HG02938 (cell line): Measurements from ENCODE around the gene ANP32D.
"Not testable (repeated sequence)": the region's sequence is repeated elsewhere in the genome, so short reads cannot be mapped to it uniquely, and the experiment has no call there.

ENCODE experiments used
- ATAC-seq: cut with Tn5 transposase; IDR thresholded peaks from one replicate; pipeline ENCODE4 v1.9.1; 2021; ENCODE audit warnings: mild to moderate bottlenecking, moderate library complexity; ENCODE audit not compliant: unreplicated experiment

The ANP32D gene

GRCh38 chr12:48489456-48489855, 17.1 kb downstream of the ANP32D start:
- not testable (repeated sequence) for ATAC-seq

DNA sequence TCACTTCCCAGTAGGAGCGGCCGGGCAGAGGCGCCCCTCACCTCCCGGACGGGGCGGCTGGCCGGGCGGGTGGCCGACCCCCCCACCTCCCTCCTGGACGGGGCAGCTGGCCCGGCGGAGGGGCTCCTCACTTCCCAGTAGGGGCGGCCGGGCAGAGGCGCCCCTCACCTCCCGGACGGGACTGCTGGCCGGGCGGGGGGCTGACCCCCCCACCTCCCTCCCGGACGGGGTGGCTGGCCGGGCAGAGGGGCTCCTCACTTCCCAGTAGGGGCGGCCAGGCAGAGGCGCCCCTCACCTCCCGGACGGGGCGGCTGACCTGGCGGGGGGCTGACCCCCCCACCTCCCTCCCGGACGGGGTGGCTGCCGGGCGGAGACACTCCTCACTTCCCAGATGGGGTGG, 27.9 kb downstream of the ANP32D start:
- ATAC-seq, result not testable (repeated sequence)

- ATAC-seq, result not testable (repeated sequence)
Observed at GRCh38 chr12:48506836-48507235, 34.5 kb downstream of the ANP32D start.

DNA sequence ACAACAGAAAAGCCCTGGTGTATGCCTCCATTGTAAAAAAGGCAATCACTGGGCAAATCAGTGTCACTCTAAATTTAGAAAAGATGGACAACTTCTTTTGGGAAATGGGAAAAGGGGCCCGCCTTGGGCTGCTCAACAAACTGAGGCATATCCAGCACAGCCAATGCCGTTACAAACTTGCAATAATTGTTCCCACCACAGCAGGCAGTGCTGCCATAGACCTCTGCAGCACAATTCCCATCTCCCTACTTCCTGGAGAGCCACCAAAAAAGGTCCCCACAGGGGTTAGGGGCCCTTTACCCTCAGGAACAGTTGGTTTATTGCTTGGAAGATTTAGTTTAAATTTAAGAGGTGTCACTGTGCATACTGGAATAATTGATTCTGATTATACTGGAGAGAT, 36.6 kb downstream of the ANP32D start:
- ATAC-seq, result no peak

DNA sequence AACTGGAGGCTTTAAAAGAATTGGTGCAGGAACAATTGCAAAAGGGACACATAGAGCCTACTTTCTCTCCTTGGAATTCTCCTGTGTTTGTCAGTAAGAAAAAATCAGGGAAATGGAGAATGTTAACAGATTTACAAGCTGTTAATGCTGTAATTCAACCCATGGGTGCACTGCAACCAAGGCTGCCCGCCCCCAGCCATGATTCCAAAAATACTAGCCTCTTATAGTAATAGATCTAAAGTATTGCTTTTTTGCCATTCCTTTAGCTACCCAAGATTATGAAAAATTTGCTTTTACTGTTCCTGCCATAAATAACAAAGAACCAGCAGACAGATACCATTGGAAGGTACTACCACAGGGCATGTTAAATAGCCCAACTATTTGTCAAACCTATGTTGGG, 37.8 kb downstream of the ANP32D start:
- ATAC-seq, result no peak

GRCh38 chr12:48512855-48513254, 40.5 kb downstream of the ANP32D start:
- ATAC-seq, result peak; percentile 90

GRCh38 chr12:48514728-48515127, 42.4 kb downstream of the ANP32D start:
- ATAC-seq, result no peak

DNA sequence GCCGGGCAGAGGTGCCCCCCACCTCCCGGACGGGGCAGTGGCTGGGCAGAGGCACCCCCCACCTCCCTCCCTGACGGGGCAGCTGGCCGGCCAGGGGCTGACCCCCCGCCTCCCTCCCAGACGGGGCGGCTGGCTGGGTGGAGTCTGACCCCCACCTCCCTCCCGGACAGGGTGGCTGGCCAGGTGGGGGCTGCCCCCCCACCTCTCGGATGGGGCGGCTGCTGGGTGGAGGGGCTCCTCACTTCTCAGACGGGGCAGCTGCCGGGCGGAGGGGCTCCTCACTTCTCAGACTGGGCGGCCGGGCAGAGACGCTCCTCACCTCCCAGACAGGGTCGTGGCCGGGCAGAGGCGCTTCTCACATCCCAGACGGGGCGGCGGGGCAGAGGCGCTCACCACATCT, 48.0 kb downstream of the ANP32D start:
- ATAC-seq, result not testable (repeated sequence)
